GM21381 (cell line): Measurements from ENCODE around the gene SYNPO.

Experiments used
- ATAC-seq: cut with Tn5 transposase; IDR thresholded peaks from one replicate; pipeline ENCODE4 v1.9.1; 2021; ENCODE audit warnings: mild to moderate bottlenecking, moderate library complexity; ENCODE audit not compliant: unreplicated experiment

SYNPO gene

GRCh38 chr5:150639377-150639692, 1.1 kb upstream of the SYNPO start:
- ATAC-seq: no peak

- no peak for ATAC-seq
Observed at GRCh38 chr5:150639751-150640150, 709 bp upstream of the SYNPO start.

GRCh38 chr5:150641006-150641570, 628 bp downstream of the SYNPO start:
- no peak for ATAC-seq

DNA sequence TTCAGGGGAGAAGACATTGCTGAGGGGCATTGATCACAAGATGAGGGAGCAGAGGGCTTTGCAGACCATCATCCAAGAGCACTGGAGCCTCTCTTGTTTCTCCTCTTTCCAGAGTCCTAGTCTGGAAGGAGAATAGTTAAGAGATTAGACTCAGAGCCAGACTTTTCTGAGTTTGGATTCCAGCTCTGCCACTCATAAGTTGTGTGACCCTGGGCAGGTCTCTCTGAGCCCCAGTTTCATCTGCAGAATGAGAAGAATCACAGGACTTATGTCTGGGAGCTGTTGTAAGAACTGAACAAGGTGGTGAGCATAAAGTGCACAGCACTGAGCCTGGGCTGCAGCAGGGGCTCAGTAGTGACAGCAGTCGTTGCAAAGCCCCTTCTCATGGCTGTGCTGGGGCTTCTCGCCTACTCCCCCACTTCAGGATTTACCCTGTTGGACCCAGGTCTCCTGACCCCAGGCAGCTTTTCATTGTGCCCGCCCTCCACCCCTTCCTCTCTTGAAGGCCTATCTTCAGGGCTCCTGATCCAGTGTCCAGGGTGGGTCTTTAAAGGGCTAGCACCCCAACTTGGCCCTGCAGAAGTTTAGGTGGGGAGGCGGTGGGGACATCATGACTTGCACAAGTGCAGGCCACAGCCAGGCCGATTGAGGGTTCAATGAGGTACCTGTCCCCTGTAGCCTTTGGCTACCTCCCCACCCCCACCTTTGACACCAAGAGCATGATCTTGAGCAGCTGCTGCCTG, 1.5 kb downstream of the SYNPO start:
- ATAC-seq: no peak

- no peak for ATAC-seq
Observed at GRCh38 chr5:150642567-150642927, 2.1 kb downstream of the SYNPO start.

- ATAC-seq: no peak
Observed at GRCh38 chr5:150642991-150643710, 2.7 kb downstream of the SYNPO start.

GRCh38 chr5:150644058-150644457, 3.6 kb downstream of the SYNPO start:
- ATAC-seq: no peak

DNA sequence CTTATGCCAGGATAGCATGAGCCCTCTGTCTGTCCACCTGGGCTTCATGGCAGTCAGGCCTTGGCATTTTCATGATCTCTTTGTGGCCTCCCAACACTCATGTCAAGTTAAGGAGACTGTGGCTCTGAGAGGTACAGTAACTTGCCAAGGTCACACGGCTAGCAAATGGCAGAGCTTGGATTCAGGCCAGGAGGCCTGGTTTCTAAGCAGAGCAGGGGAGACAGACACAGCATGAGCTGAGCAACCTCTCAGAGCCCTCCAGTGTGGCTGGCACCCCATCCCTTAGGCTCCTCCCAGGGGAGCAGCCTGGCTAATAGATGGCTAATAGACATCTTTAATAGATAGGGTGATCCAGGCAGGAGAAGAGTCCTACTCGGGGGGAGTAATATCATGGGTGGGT, 4.1 kb downstream of the SYNPO start:
- no peak for ATAC-seq

GRCh38 chr5:150645070-150645700, 4.7 kb downstream of the SYNPO start:
- ATAC-seq: no peak

- no peak for ATAC-seq
Observed at GRCh38 chr5:150647275-150648251, 7.1 kb downstream of the SYNPO start.

- no peak for ATAC-seq
Observed at GRCh38 chr5:150648294-150649107, 8.0 kb downstream of the SYNPO start.

GRCh38 chr5:150649108-150650020, 8.9 kb downstream of the SYNPO start:
- ATAC-seq: no peak

DNA sequence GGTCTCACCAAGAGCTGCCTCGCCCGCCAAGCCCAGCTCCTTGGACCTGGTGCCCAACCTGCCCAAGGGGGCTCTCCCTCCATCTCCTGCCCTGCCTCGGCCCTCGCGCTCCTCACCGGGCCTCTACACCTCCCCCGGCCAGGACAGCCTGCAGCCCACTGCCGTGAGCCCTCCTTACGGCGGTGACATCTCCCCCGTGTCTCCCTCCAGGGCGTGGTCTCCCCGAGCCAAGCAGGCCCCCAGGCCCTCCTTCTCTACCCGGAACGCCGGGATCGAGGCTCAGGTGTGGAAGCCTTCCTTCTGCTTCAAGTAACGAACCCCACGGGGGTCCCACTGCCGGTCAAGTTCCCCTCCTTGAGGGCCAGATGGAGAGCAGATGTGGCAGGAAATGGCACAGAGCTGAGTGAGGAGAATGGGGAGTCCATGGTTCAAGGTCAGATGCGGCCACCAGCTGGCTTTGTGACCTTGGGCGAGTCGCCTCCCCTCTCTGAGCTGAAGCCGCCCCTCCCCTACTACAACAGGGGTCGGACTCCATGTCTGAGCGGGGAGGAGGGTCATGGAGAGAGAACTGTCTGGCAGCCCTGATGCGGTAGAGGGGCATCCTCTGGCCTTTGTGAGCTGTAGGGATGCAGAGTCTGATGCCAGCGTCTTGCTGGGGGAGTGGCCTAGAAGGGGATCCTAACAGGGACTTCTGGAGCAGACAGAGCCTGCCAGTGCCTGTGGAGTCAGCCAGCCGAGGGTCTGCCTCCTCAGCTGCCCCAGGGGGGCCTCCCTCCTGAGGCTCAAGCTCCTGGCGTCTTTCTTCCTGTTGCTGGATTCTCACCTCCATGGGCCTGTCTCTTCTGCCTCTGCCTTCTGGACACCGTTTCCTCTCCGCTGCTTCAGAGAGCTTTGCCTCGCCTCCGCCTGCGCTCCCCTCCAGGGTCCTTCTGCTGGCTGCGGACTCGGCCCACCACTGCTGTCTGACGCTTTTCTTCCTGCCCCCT, 9.9 kb downstream of the SYNPO start:
- ATAC-seq: no peak

GRCh38 chr5:150651382-150651781, 10.9 kb downstream of the SYNPO start:
- no peak for ATAC-seq

GRCh38 chr5:150651924-150652671, 11.6 kb downstream of the SYNPO start:
- no peak for ATAC-seq

DNA sequence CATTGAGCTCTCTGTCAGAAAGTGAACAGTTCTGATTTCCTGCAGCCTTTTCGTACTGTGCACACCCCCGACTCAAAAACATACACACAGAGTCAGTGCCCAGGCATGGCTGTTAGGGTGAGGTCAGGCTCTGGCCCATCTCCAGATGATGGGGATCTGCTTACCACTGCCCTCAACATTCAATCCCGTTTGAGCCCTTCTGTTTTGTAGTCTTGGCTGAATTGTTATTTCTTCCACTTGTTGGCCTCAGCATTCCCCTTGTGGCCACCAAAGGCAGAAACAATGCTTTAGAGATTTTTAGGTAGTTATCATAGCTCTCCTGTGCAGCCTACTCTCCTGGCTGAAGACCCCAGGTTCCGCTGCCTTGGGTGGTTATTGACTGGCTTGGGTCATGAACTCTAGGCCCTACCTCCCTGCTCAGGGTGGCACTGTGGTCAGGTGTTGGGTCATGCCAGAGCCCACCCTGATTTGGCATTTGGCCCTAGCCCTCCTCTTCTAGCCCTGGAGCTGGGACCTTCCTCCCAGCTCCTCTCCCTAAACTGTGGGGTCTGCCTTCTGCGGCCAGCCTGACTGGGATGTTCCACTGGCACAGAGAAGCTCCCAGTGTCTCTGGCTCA, 12.8 kb downstream of the SYNPO start:
- ATAC-seq: no peak
